ENCODE data around the gene GPM6B. TPM values are rescaled to one million over a fixed set of nuclear protein-coding genes. Genes with fewer than 3 reads are reported as not detected.
A peak's percentile ranks its signal among the peaks of the same experiment; 100 is the strongest.
"Not testable (repeated sequence)": the region's sequence is repeated elsewhere in the genome, so short reads cannot be mapped to it uniquely, and the experiment has no call there.

The GPM6B gene
- polyA plus RNA-seq, 3 donors from 2014 or later: 0.11 to 1.4 (median 1.2) TPM

- Mint-ChIP-seq H3K4me1 (peaks cover 28 to 48% of the 10 kb centered on the region in 2 donors), H3K4me3 (no peak overlapping the region), H3K36me3 (peaks cover 16 to 28% (median 17%) of the 10 kb centered on the region in 3 donors), H3K27me3 (ENCODE audit: low read depth in 3 of 3) (peaks cover 0 to 4% (median 2%) of the 10 kb centered on the region in 3 donors), H3K9me3 (no peaks in the 10 kb centered on the region), H3K27ac (peak overlapping the region in 5 of 6 donors; percentile 2 to 85 (median 73))
- DNase-seq: no peak
These were observed 64.8 kb downstream of the GPM6B start for GRCh38 chrX:13752141-13752540.

GRCh38 chrX:13750812-13751211 is 66.1 kb downstream of the GPM6B start:
- no peaks in the 10 kb centered on the region for H3K9me3 Mint-ChIP-seq
- peaks cover 19 to 33% (median 19%) of the 10 kb centered on the region in 3 donors for H3K36me3 Mint-ChIP-seq
- H3K4me3 Mint-ChIP-seq: peak overlapping the region in 4 of 5 donors; percentile 8 to 80 (median 14)
- H3K27me3 Mint-ChIP-seq (ENCODE audit: low read depth in 3 of 3): peaks cover 0 to 4% (median 2%) of the 10 kb centered on the region in 3 donors
- H3K27ac Mint-ChIP-seq: peak overlapping the region; percentile 64 to 86 (median 76)
- no peak for DNase-seq
- H3K4me1 Mint-ChIP-seq: peaks cover 28 to 47% of the 10 kb centered on the region in 2 donors

- peak overlapping the region in 1 of 5 donors; percentile 80 for H3K4me3 Mint-ChIP-seq
- peaks cover 23 to 41% of the 10 kb centered on the region in 2 donors for H3K4me1 Mint-ChIP-seq
- H3K27me3 Mint-ChIP-seq (ENCODE audit: low read depth in 3 of 3): peaks cover 0 to 4% (median 2%) of the 10 kb centered on the region in 3 donors
- DNase-seq: peak in 2 of 3 donors; percentile 28 to 37
- peaks cover 19 to 39% (median 24%) of the 10 kb centered on the region in 3 donors for H3K36me3 Mint-ChIP-seq
- H3K27ac Mint-ChIP-seq: peak overlapping the region; percentile 64 to 86 (median 76)
- H3K9me3 Mint-ChIP-seq: no peaks in the 10 kb centered on the region
These were observed 66.7 kb downstream of the GPM6B start for GRCh38 chrX:13750204-13750603.

GRCh38 chrX:13748486-13748885 is 68.4 kb downstream of the GPM6B start:
- H3K4me3 Mint-ChIP-seq: no peak overlapping the region
- peaks cover 19 to 39% (median 26%) of the 10 kb centered on the region in 3 donors for H3K36me3 Mint-ChIP-seq
- no peaks in the 10 kb centered on the region for H3K9me3 Mint-ChIP-seq
- H3K27ac Mint-ChIP-seq: peak overlapping the region in 3 of 6 donors; percentile 6 to 57 (median 53)
- no peak for DNase-seq
- peaks cover 0 to 6% (median 2%) of the 10 kb centered on the region in 3 donors for H3K27me3 Mint-ChIP-seq (ENCODE audit: low read depth in 3 of 3)
- peaks cover 23 to 39% of the 10 kb centered on the region in 2 donors for H3K4me1 Mint-ChIP-seq

- Mint-ChIP-seq H3K27ac (peak overlapping the region; percentile 53 to 87 (median 78)), H3K36me3 (peaks cover 15 to 34% (median 21%) of the 10 kb centered on the region in 3 donors), H3K4me1 (peaks cover 29 to 42% of the 10 kb centered on the region in 2 donors), H3K27me3 (ENCODE audit: low read depth in 3 of 3) (peaks cover 0 to 6% (median under 1%) of the 10 kb centered on the region in 3 donors), H3K9me3 (no peaks in the 10 kb centered on the region), H3K4me3 (no peak overlapping the region)
- peak; percentile 41 to 56 (median 51) for DNase-seq
These were observed 69.1 kb downstream of the GPM6B start for GRCh38 chrX:13747836-13748235.

GRCh38 chrX:13742397-13743176 is 74.3 kb downstream of the GPM6B start:
- Mint-ChIP-seq H3K4me3 (peak overlapping the region; percentile 70 to 89 (median 77)), H3K9me3 (no peaks in the 10 kb centered on the region), H3K36me3 (peaks cover 7 to 32% (median 28%) of the 10 kb centered on the region in 3 donors), H3K27ac (peak overlapping the region; percentile 94 to 98 (median 96)), H3K27me3 (ENCODE audit: low read depth in 3 of 3) (peaks cover 0 to 9% (median 4%) of the 10 kb centered on the region in 3 donors), H3K4me1 (peaks cover 31 to 45% of the 10 kb centered on the region in 2 donors)
- peak; percentile 54 to 71 (median 59) for DNase-seq

GRCh38 chrX:13741695-13742094 is 75.2 kb downstream of the GPM6B start:
- Mint-ChIP-seq H3K4me1 (peaks cover 35 to 49% of the 10 kb centered on the region in 2 donors), H3K27me3 (ENCODE audit: low read depth in 3 of 3) (peaks cover 0 to 9% (median 4%) of the 10 kb centered on the region in 3 donors), H3K27ac (peak overlapping the region; percentile 94 to 98 (median 96)), H3K36me3 (peaks cover 0 to 28% (median 24%) of the 10 kb centered on the region in 3 donors), H3K4me3 (peak overlapping the region in 4 of 5 donors; percentile 3 to 89 (median 78)), H3K9me3 (no peaks in the 10 kb centered on the region)
- DNase-seq: no peak

- H3K36me3 Mint-ChIP-seq: peaks cover 3 to 10% (median 5%) of the 10 kb centered on the region in 3 donors
- DNase-seq: peak; percentile 89 to 95 (median 93)
- H3K27ac Mint-ChIP-seq: peak within 1 kb of the TSS; percentile 92 to 99 (median 96)
- H3K4me1 Mint-ChIP-seq: peaks cover 67 to 85% of the 10 kb centered on the region in 2 donors
- peaks cover 0 to 6% (median 5%) of the 10 kb centered on the region in 3 donors for H3K27me3 Mint-ChIP-seq (ENCODE audit: low read depth in 3 of 3)
- peaks cover 0 to 4% (median 0%) of the 10 kb centered on the region in 6 donors for H3K9me3 Mint-ChIP-seq
- peak within 1 kb of the TSS; percentile 87 to 99 (median 98) for H3K4me3 Mint-ChIP-seq
These were observed 82.4 kb downstream of the GPM6B start, which contains the start of the genes OFD1 and TRAPPC2 for GRCh38 chrX:13734278-13735172. Gene OFD1 (plus strand): TSS chrX:13734748. CDS start chrX:13735072, 324 bp downstream. Gene TRAPPC2 (minus strand): TSS chrX:13734620. CDS start chrX:13719963, 14,657 bp downstream.

GRCh38 chrX:13733506-13733905 is 83.4 kb downstream of the GPM6B start:
- Mint-ChIP-seq H3K4me1 (peaks cover 74 to 91% of the 10 kb centered on the region in 2 donors), H3K27me3 (ENCODE audit: low read depth in 3 of 3) (peaks cover 0 to 6% (median 5%) of the 10 kb centered on the region in 3 donors), H3K36me3 (peaks cover 3 to 17% (median 5%) of the 10 kb centered on the region in 3 donors), H3K27ac (peak overlapping the region; percentile 92 to 99 (median 96)), H3K9me3 (peaks cover 0 to 4% (median 0%) of the 10 kb centered on the region in 6 donors), H3K4me3 (peak overlapping the region; percentile 87 to 99 (median 98))
- no peak for DNase-seq

- Mint-ChIP-seq H3K9me3 (peaks cover 0 to 4% (median under 1%) of the 10 kb centered on the region in 6 donors), H3K36me3 (peaks cover 5 to 22% (median 8%) of the 10 kb centered on the region in 3 donors), H3K27me3 (ENCODE audit: low read depth in 3 of 3) (peaks cover 0 to 6% (median 6%) of the 10 kb centered on the region in 3 donors), H3K27ac (peak overlapping the region; percentile 30 to 99 (median 96)), H3K4me3 (peak overlapping the region; percentile 25 to 99 (median 97)), H3K4me1 (peaks cover 80 to 94% of the 10 kb centered on the region in 2 donors)
- DNase-seq: no peak
These were observed 84.4 kb downstream of the GPM6B start for GRCh38 chrX:13732246-13733067.

- not testable (repeated sequence) for H3K27me3 Mint-ChIP-seq (ENCODE audit: low read depth in 3 of 3); DNase-seq; H3K9me3 Mint-ChIP-seq
- peak overlapping the region in 5 of 6 donors; percentile 41 to 99 (median 80) for H3K27ac Mint-ChIP-seq
- H3K36me3 Mint-ChIP-seq: peaks cover 10 to 35% (median 16%) of the 10 kb centered on the region in 3 donors
- H3K4me1 Mint-ChIP-seq: peaks cover 84 to 94% of the 10 kb centered on the region in 2 donors
- H3K4me3 Mint-ChIP-seq: peak overlapping the region in 1 of 5 donors; percentile 4
These were observed 86.4 kb downstream of the GPM6B start for GRCh38 chrX:13730523-13730922.

- Mint-ChIP-seq H3K4me1 (peaks cover 81 to 89% of the 10 kb centered on the region in 2 donors), H3K36me3 (peaks cover 22 to 55% (median 25%) of the 10 kb centered on the region in 3 donors)
These were observed 90.3 kb downstream of the GPM6B start for GRCh38 chrX:13726583-13726982.

More at GRCh38 chrX:13726583-13726982, 90.3 kb downstream of the GPM6B start:
- Mint-ChIP-seq H3K27ac (peak overlapping the region; percentile 77 to 95 (median 85)), H3K4me3 (peak overlapping the region in 4 of 5 donors; percentile 26 to 77 (median 38)), H3K27me3 (ENCODE audit: low read depth in 3 of 3) (peaks cover 3 to 10% (median 4%) of the 10 kb centered on the region in 3 donors)
- DNase-seq, H3K9me3 Mint-ChIP-seq: not testable (repeated sequence)
